Stimulated activated naive CD8-positive, alpha-beta T cell treated with anti-CD3 and anti-CD28 coated beads, Interleukin-15, Interleukin-2, amounts not matched to agents 100 ng/mL and 50 ng/mL, for 24 hours (primary cell): Measurements from ENCODE around the gene HMGN5.

Experiments used
- H3K27ac Mint-ChIP-seq: one replicate; pipeline ENCODE4 v1.8.0; 2021; ENCODE audit warnings: mild to moderate bottlenecking, mixed read lengths
- H3K27me3 Mint-ChIP-seq: one replicate; pipeline ENCODE4 v1.8.0; 2021; ENCODE audit warnings: mixed read lengths
- H3K36me3 Mint-ChIP-seq: one replicate; pipeline ENCODE4 v1.8.0; 2021; ENCODE audit warnings: low read depth, mixed read lengths
- H3K4me1 Mint-ChIP-seq: one replicate; pipeline ENCODE4 v1.8.0; 2021; ENCODE audit warnings: low read depth, mixed read lengths
- H3K4me3 Mint-ChIP-seq: one replicate; pipeline ENCODE4 v1.8.0; 2021; ENCODE audit warnings: mild to moderate bottlenecking, mixed read lengths
- H3K9me3 Mint-ChIP-seq: one replicate; pipeline ENCODE4 v1.8.0; 2021; ENCODE audit warnings: mixed read lengths

HMGN5 gene

DNA sequence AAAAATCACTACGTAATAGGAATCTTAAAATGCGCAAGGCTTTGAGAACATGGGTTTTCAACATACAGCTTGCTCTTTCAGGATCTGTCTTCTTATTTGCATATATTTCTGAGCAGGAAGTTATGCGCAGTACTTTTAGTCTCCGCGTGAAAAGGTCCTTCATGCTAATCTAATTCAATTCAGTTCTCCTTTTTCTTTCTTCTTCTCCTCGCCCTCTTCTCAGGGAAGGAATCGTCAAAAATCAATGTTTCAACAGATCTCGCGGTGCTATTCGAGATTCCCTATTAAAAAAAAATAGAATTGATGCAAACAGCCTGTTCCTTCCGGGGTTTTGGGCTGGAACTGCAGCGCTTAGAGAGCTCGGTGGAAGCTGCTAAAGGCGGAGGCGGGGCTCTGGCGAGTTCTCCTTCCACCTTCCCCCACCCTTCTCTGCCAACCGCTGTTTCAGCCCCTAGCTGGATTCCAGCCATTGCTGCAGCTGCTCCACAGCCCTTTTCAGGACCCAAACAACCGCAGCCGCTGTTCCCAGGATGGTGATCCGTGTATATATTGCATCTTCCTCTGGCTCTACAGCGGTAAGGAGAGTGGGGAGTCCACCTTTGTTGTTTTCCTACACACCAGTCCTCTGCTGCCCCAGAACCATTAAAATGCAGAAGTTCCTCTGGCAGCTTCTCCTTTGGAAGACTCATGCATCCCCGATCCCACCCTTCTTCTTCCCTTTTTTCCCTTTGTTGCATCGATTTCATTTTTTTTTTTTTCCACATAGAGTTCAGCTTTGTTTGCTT lies at the start of gene HMGN5, which contains the start of gene SH3BGRL:
HMGN5 (minus strand) TSS at position 243 of the 785 bp plus-strand sequence. CDS start 80,364 bp downstream, outside the sequence.
SH3BGRL (plus strand) TSS at position 432 of the 785 bp plus-strand sequence; CDS start at position 531, 99 bp downstream.
- H3K4me1 Mint-ChIP-seq: peaks cover 53% of the 10 kb centered on the region
- no peaks in the 10 kb centered on the region for H3K9me3 Mint-ChIP-seq
- H3K4me3 Mint-ChIP-seq: peak within 1 kb of the TSS; percentile 99
- H3K36me3 Mint-ChIP-seq: peaks cover 15% of the 10 kb centered on the region
- peak within 1 kb of the TSS; percentile 99 for H3K27ac Mint-ChIP-seq
- no peaks in the 10 kb centered on the region for H3K27me3 Mint-ChIP-seq

- Mint-ChIP-seq H3K36me3 (peaks cover 28% of the 10 kb centered on the region), H3K4me3 (no peak overlapping the region), H3K4me1 (no peaks in the 10 kb centered on the region), H3K27me3 (no peaks in the 10 kb centered on the region), H3K27ac (no peak overlapping the region), H3K9me3 (peaks cover 7% of the 10 kb centered on the region)
Measured at GRCh38 chrX:81241753-81242152, 40.0 kb upstream of the HMGN5 start.

GRCh38 chrX:81240701-81241331 lies 39.1 kb upstream of the HMGN5 start:
- Mint-ChIP-seq H3K9me3 (peaks cover 7% of the 10 kb centered on the region), H3K4me3 (no peak overlapping the region), H3K27ac (no peak overlapping the region), H3K36me3 (peaks cover 36% of the 10 kb centered on the region), H3K4me1 (no peaks in the 10 kb centered on the region), H3K27me3 (no peaks in the 10 kb centered on the region)

DNA sequence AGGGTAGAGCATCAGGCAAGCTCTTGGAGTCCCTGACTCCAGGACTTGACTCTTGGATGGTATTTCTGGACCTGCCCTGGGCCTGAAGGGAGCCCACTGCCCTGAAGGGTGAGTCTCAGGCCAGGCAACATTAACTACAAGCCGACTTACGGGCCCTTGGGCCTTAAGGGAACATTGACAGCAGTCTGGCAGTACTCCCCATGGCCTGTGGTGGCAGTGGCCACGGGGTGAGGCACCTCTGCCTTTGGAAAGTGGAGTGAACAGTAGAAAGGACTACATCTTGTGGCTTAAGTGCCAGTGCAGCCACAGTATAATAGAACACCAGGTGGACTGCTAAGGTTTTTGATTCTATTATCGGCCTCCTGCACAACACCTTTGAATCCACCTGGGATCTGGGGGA lies 36.5 kb upstream of the HMGN5 start:
- no peak overlapping the region for H3K27ac Mint-ChIP-seq
- H3K4me1 Mint-ChIP-seq: no peaks in the 10 kb centered on the region
- peaks cover 7% of the 10 kb centered on the region for H3K9me3 Mint-ChIP-seq
- H3K27me3 Mint-ChIP-seq: no peaks in the 10 kb centered on the region
- no peak overlapping the region for H3K4me3 Mint-ChIP-seq
- peaks cover 43% of the 10 kb centered on the region for H3K36me3 Mint-ChIP-seq

- Mint-ChIP-seq H3K27me3 (no peaks in the 10 kb centered on the region), H3K9me3 (peaks cover 7% of the 10 kb centered on the region), H3K27ac (no peak overlapping the region), H3K36me3 (peaks cover 43% of the 10 kb centered on the region), H3K4me3 (no peak overlapping the region), H3K4me1 (no peaks in the 10 kb centered on the region)
Measured at GRCh38 chrX:81237516-81237915, 35.8 kb upstream of the HMGN5 start.

GRCh38 chrX:81232218-81232617 lies 30.5 kb upstream of the HMGN5 start:
- Mint-ChIP-seq H3K27ac (no peak overlapping the region), H3K4me3 (no peak overlapping the region), H3K9me3 (no peaks in the 10 kb centered on the region), H3K36me3 (peaks cover 20% of the 10 kb centered on the region), H3K4me1 (peaks cover 17% of the 10 kb centered on the region), H3K27me3 (no peaks in the 10 kb centered on the region)

GRCh38 chrX:81231476-81231875 lies 29.8 kb upstream of the HMGN5 start:
- no peaks in the 10 kb centered on the region for H3K27me3 Mint-ChIP-seq
- H3K27ac Mint-ChIP-seq: no peak overlapping the region
- no peaks in the 10 kb centered on the region for H3K9me3 Mint-ChIP-seq
- peaks cover 17% of the 10 kb centered on the region for H3K4me1 Mint-ChIP-seq
- H3K4me3 Mint-ChIP-seq: no peak overlapping the region
- peaks cover 12% of the 10 kb centered on the region for H3K36me3 Mint-ChIP-seq

GRCh38 chrX:81229901-81230300 lies 28.2 kb upstream of the HMGN5 start:
- H3K9me3 Mint-ChIP-seq: no peaks in the 10 kb centered on the region

GRCh38 chrX:81229229-81229628 lies 27.5 kb upstream of the HMGN5 start:
- no peaks in the 10 kb centered on the region for H3K27me3 Mint-ChIP-seq
- H3K36me3 Mint-ChIP-seq: peaks cover 5% of the 10 kb centered on the region
- H3K4me3 Mint-ChIP-seq: no peak overlapping the region
- no peaks in the 10 kb centered on the region for H3K9me3 Mint-ChIP-seq
- no peak overlapping the region for H3K27ac Mint-ChIP-seq
- H3K4me1 Mint-ChIP-seq: peaks cover 17% of the 10 kb centered on the region

More at GRCh38 chrX:81229901-81230300, 28.2 kb upstream of the HMGN5 start:
- Mint-ChIP-seq H3K4me3 (no peak overlapping the region), H3K27ac (no peak overlapping the region), H3K4me1 (peaks cover 17% of the 10 kb centered on the region), H3K36me3 (peaks cover 5% of the 10 kb centered on the region), H3K27me3 (no peaks in the 10 kb centered on the region)

- Mint-ChIP-seq H3K4me3 (no peak overlapping the region), H3K36me3 (peaks cover 28% of the 10 kb centered on the region), H3K9me3 (no peaks in the 10 kb centered on the region), H3K27ac (no peak overlapping the region), H3K4me1 (peaks cover 34% of the 10 kb centered on the region), H3K27me3 (no peaks in the 10 kb centered on the region)
Measured at GRCh38 chrX:81215685-81216084, 14.0 kb upstream of the HMGN5 start.

GRCh38 chrX:81208916-81209315 lies 7.2 kb upstream of the HMGN5 start:
- Mint-ChIP-seq H3K4me1 (peaks cover 48% of the 10 kb centered on the region), H3K27me3 (no peaks in the 10 kb centered on the region), H3K36me3 (peaks cover 38% of the 10 kb centered on the region), H3K27ac (no peak overlapping the region), H3K9me3 (no peaks in the 10 kb centered on the region), H3K4me3 (no peak overlapping the region)

GRCh38 chrX:81206476-81206875 lies 4.8 kb upstream of the HMGN5 start:
- Mint-ChIP-seq H3K4me3 (no peak overlapping the region), H3K9me3 (no peaks in the 10 kb centered on the region), H3K27ac (no peak overlapping the region), H3K4me1 (peaks cover 58% of the 10 kb centered on the region), H3K27me3 (no peaks in the 10 kb centered on the region), H3K36me3 (peaks cover 27% of the 10 kb centered on the region)

GRCh38 chrX:81205551-81205950 lies 3.8 kb upstream of the HMGN5 start:
- H3K36me3 Mint-ChIP-seq: peaks cover 22% of the 10 kb centered on the region
- no peaks in the 10 kb centered on the region for H3K27me3 Mint-ChIP-seq
- no peak overlapping the region for H3K27ac Mint-ChIP-seq
- no peak overlapping the region for H3K4me3 Mint-ChIP-seq
- peaks cover 65% of the 10 kb centered on the region for H3K4me1 Mint-ChIP-seq
- H3K9me3 Mint-ChIP-seq: no peaks in the 10 kb centered on the region

DNA sequence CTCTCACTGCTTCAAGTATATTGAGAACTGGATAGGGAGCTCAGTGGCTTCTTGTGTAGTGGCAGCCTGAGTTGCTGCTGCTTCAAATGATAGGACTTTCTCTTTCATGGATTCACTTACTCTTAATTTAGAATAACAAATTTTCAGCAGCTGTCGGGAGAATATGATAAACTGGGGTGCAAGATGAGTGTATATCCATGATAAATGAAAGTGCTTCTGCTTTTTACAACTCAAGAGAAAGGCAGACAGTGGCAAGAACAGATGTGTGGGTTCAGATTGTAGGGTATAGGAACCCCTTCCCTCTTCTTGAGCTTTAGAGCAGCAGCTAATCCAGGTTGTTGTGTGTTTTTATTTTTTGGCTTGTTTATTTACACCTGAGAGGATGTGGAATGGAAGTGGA lies 1.2 kb upstream of the HMGN5 start:
- peak overlapping the region; percentile 99 for H3K27ac Mint-ChIP-seq
- peak overlapping the region; percentile 99 for H3K4me3 Mint-ChIP-seq
- H3K9me3 Mint-ChIP-seq: no peaks in the 10 kb centered on the region
- H3K36me3 Mint-ChIP-seq: peaks cover 22% of the 10 kb centered on the region
- peaks cover 60% of the 10 kb centered on the region for H3K4me1 Mint-ChIP-seq
- H3K27me3 Mint-ChIP-seq: no peaks in the 10 kb centered on the region

GRCh38 chrX:81202456-81202819 lies 725 bp upstream of the HMGN5 start:
- Mint-ChIP-seq H3K27ac (peak overlapping the region; percentile 99), H3K27me3 (no peaks in the 10 kb centered on the region), H3K4me1 (peaks cover 56% of the 10 kb centered on the region), H3K9me3 (no peaks in the 10 kb centered on the region), H3K36me3 (peaks cover 18% of the 10 kb centered on the region), H3K4me3 (peak overlapping the region; percentile 99)
